HCT116 (cell line): ENCODE results near the gene C2CD3. TPM values are rescaled to one million over a fixed set of nuclear protein-coding genes. Genes with fewer than 3 reads are reported as not detected.

ENCODE experiments used
- ATAC-seq: fragments of 200-7000 bp; cut with Tn5 transposase; 2 replicates; pipeline ENCODE4 v1.9.1; 2020; ENCODE audit warnings: mild to moderate bottlenecking, moderate library complexity
- BruUV-seq: library from RNA; stranded (reverse); fragments of 400-500 nt; replicated peaks from 2 replicates; lab custom pipeline; 2021; lab: Mats Ljungman, UMichigan
- CTCF ChIA-PET: fragments of 300-600 bp; sonication (Branson Sonifier 250); formaldehyde crosslinking; loops from one replicate; lab custom pipeline; 2021; ENCODE audit warnings: antibody characterized with exemption; lab: Charles Lee
- POLR2A ChIA-PET: fragments of 300-600, 350-600 bp; sonication (Branson Sonifier 250); formaldehyde crosslinking; loops from one replicate; lab custom pipeline; 2021; ENCODE audit warnings: antibody characterized with exemption; lab: Charles Lee
- RAD21 ChIA-PET, 2 experiments: fragments of 300-600 bp; sonication (Branson Sonifier 250); formaldehyde crosslinking; loops; one replicate each; lab custom pipeline; 2023; ENCODE audit warnings: low total read pairs in 2 of 2; ENCODE audit not compliant: uncharacterized antibody in 2 of 2, unreplicated experiment in 2 of 2, low non-redundant PET in 1 of 2; lab: Charles Lee
- DNase-seq: peaks from one replicate; pipeline ENCODE4 v3.0.0-alpha.2; 2010; ENCODE audit warnings: low read depth, low spot score
- H2AFZ ChIP-seq: fragments of 200-600 bp; shearing (Covaris generic), sonication (generic); 2 replicates; pipeline ENCODE4 v1.6.1; 2017; ENCODE audit warnings: low read depth, mixed run types, mixed read lengths, antibody characterized with exemption, low read length; ENCODE audit not compliant: poor library complexity, severe bottlenecking
- H3K27ac ChIP-seq: 2 replicates; pipeline ENCODE4 v1.5.1; 2012; ENCODE audit warnings: low read depth, low read length
- H3K27me3 ChIP-seq: fragments of 200-600 bp; sonication (generic); 2 replicates; pipeline ENCODE4 v1.6.1; 2016; ENCODE audit warnings: mixed run types, low read length, mixed read lengths; ENCODE audit not compliant: insufficient read depth
- H3K36me3 ChIP-seq, 2 experiments: fragments of 200-500 bp in 1 of 2; fragments of 200-600 bp in 1 of 2; sonication (Bioruptor generic) in 1 of 2; sonication (generic) in 1 of 2; 2 replicates each; pipeline versions ENCODE4 v1.5.1 to v1.6.1; 2014 to 2016; ENCODE audit warnings: low read length in 2 of 2, inconsistent platforms in 1 of 2, mixed read lengths in 1 of 2, mixed run types in 1 of 2; ENCODE audit not compliant: insufficient read depth in 2 of 2, control insufficient read depth in 1 of 2
- H3K4me1 ChIP-seq, 2 experiments: fragments of 200-600 bp in 1 of 2; sonication (generic) in 1 of 2; 2 replicates each; pipeline versions ENCODE4 v1.5.1 to v1.6.1; 2012 to 2017; ENCODE audit warnings: low read length in 2 of 2, inconsistent platforms in 1 of 2, mild to moderate bottlenecking in 1 of 2, mixed read lengths in 1 of 2, mixed run types in 1 of 2, moderate library complexity in 1 of 2; ENCODE audit not compliant: insufficient read depth in 2 of 2, control insufficient read depth in 1 of 2
- H3K4me2 ChIP-seq: fragments of 200-600 bp; sonication (generic); 2 replicates; pipeline ENCODE4 v1.6.1; 2017; ENCODE audit warnings: mixed run types, low read length, mixed read lengths
- H3K4me3 ChIP-seq, 2 experiments: fragments of 200-600 bp in 1 of 2; sonication (generic) in 1 of 2; replicated peaks in 1 of 2; 2 replicates each; pipeline ENCODE4 v1.5.1; 2011 to 2016; ENCODE audit warnings: low read length in 2 of 2, control low read depth in 1 of 2, low read depth in 1 of 2, mild to moderate bottlenecking in 1 of 2, mixed read lengths in 1 of 2, mixed run types in 1 of 2
- H3K79me2 ChIP-seq: fragments of 200-600 bp; sonication (generic); 2 replicates; pipeline ENCODE4 v1.6.1; 2017; ENCODE audit warnings: mild to moderate bottlenecking, mixed run types, low read length, moderate library complexity, mixed read lengths; ENCODE audit not compliant: insufficient read depth
- H3K9ac ChIP-seq: fragments of 200-600 bp; sonication (generic); 2 replicates; pipeline ENCODE4 v1.6.1; 2016; ENCODE audit warnings: low read length, mixed read lengths
- H3K9me2 ChIP-seq: fragments of 200-600 bp; sonication (generic), shearing (Covaris generic); 2 replicates; pipeline ENCODE4 v1.6.1; 2017; ENCODE audit warnings: mixed run types, mild to moderate bottlenecking, moderate library complexity; ENCODE audit not compliant: insufficient read depth
- H3K9me3 ChIP-seq, 2 experiments: fragments of 200-500 bp in 1 of 2; fragments of 200-600 bp in 1 of 2; sonication (Bioruptor generic) in 1 of 2; sonication (generic) in 1 of 2; 2 replicates each; pipeline ENCODE4 v1.6.1; 2014 to 2017; ENCODE audit warnings: low read length in 2 of 2, mixed read lengths in 2 of 2, inconsistent platforms in 1 of 2, low read depth in 1 of 2, mild to moderate bottlenecking in 1 of 2, mixed run types in 1 of 2, moderate library complexity in 1 of 2; ENCODE audit not compliant: control insufficient read depth in 1 of 2, insufficient read depth in 1 of 2
- H4K20me1 ChIP-seq: fragments of 200-600 bp; sonication (generic), shearing (Covaris generic); 2 replicates; pipeline ENCODE4 v1.6.1; 2017; ENCODE audit warnings: mixed run types, mild to moderate bottlenecking, moderate library complexity; ENCODE audit not compliant: insufficient read depth
- CBX3 ChIP-seq: IDR thresholded peaks from 2 replicates; pipeline ENCODE4 v1.6.1; 2012; ENCODE audit warnings: low read depth
- EZH2phosphoT487 ChIP-seq: fragments of 200-600 bp; IDR thresholded peaks from 2 replicates; pipeline ENCODE4 v1.6.1; 2018; ENCODE audit warnings: antibody characterized with exemption, borderline replicate concordance
- FOSL1 ChIP-seq: IDR thresholded peaks from 2 replicates; pipeline ENCODE4 v1.6.1; 2012; ENCODE audit warnings: low read depth
- JUND ChIP-seq: IDR thresholded peaks from 2 replicates; pipeline ENCODE4 v1.6.1; 2012
- POLR2AphosphoS5 ChIP-seq: IDR thresholded peaks from 2 replicates; pipeline ENCODE4 v1.6.1; 2011; ENCODE audit warnings: mild to moderate bottlenecking, low read depth, low read length, moderate library complexity
- RAD21 ChIP-seq: IDR thresholded peaks from 2 replicates; pipeline ENCODE4 v1.6.1; 2012; ENCODE audit warnings: low read depth, mild to moderate bottlenecking
- SP1 ChIP-seq: IDR thresholded peaks from 2 replicates; pipeline ENCODE4 v1.6.1; 2012; ENCODE audit warnings: low read depth
- ZFX ChIP-seq: fragments of 450-650 bp; IDR thresholded peaks from 2 replicates; pipeline ENCODE4 v1.6.1; 2017
- intact Hi-C: fragments of 100-400 bp; cut with micrococcal nuclease; formaldehyde crosslinking; loops from 2 replicates; pipeline ENCODE4 v1.10.0; 2022
- total RNA-seq: library from RNA; stranded (reverse); gene quantifications from one replicate; pipeline ENCODE4 v1.2.1, GENCODE V29; 2021; ENCODE audit not compliant: unreplicated experiment
- TF ChIP-seq, protein P1 (sequence below), 3 experiments: fragments of 200-600 bp in 1 of 3; sonication (generic) in 1 of 3; IDR thresholded peaks in 2 of 3; conservative IDR thresholded peaks in 1 of 3; 2 replicates each; pipeline ENCODE4 v1.5.1; 2012 to 2017; ENCODE audit warnings: low read depth in 2 of 3, low read length in 2 of 3, antibody characterized with exemption in 1 of 3, borderline replicate concordance in 1 of 3, control low read depth in 1 of 3, mild to moderate bottlenecking in 1 of 3, mixed read lengths in 1 of 3, mixed run types in 1 of 3, moderate library complexity in 1 of 3; ENCODE audit not compliant: insufficient read depth in 1 of 3
- TF ChIP-seq, protein P2 (sequence below): IDR thresholded peaks from 2 replicates; pipeline ENCODE4 v1.6.1; 2012
- TF ChIP-seq, protein P3 (sequence below): IDR thresholded peaks from 2 replicates; pipeline ENCODE4 v1.6.1; 2012

C2CD3 gene
- total RNA-seq, 1 experiment from 2014 or later: 30.6 TPM

DNA sequence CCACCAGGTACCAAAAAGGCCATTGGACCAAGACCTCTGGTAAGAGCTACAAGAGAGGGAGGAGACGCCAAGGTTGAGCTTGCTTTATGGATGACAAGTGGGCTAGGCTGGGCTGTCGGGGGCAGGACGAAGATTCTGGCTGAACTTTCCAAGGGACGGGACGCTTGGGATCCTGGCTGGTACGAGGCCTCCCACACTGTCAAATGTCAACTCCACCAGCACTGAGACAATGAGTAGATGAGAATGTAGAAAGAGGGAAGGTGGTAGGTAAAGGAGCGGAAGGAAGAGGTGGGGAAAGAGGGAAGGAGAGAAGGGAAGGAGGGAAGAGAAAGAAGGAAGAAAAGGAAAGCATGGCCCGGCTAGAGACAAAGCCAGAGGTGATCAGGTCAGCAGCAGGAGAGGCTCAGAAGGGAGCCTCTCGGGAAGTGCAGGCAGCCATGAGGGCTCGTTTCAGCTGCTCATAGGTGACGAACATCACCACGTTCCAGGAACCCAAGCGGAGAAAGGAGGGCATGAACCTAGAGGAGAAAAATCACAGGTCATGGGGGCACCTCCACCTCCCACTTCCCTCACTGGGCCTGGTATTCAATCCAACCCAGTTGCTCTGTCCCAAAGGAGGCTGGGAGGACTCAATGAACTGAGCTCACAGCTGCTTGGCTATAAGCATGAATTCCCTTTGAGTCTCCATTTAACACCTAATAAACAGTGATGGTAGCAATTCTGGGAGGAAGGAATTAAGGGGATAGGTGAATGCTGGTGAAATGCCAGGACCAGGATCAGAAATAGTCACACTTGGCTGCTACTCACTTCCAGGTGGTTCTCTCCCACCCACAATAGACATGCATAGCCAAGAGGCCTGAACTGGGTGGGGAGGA lies 196.0 kb downstream of the C2CD3 start:
- Histone ChIP-seq H3K36me3 (peaks cover 0 to 2% of the 10 kb centered on the region in 2 experiments; a peak in 1 of 4 replicates), H3K4me2 (no peak overlapping the region), H3K27me3 (no peaks in the 10 kb centered on the region), H3K79me2 (no peaks in the 10 kb centered on the region), H3K27ac (no peak overlapping the region), H3K4me3 (no peak overlapping the region), H3K9me2 (no peaks in the 10 kb centered on the region), H3K9me3 (no peaks in the 10 kb centered on the region), H3K4me1 (peaks cover 4 to 6% of the 10 kb centered on the region in 2 experiments), H2AFZ (no peak overlapping the region), H4K20me1 (no peaks in the 10 kb centered on the region), H3K9ac (no peak overlapping the region)
- intact Hi-C loops: no loop called here
- CTCF ChIA-PET: no interaction called here
- POLR2A ChIA-PET: no interaction called here
- DNase-seq (no peak), ATAC-seq (no peak)
- TF ChIP-seq, protein P1, sequence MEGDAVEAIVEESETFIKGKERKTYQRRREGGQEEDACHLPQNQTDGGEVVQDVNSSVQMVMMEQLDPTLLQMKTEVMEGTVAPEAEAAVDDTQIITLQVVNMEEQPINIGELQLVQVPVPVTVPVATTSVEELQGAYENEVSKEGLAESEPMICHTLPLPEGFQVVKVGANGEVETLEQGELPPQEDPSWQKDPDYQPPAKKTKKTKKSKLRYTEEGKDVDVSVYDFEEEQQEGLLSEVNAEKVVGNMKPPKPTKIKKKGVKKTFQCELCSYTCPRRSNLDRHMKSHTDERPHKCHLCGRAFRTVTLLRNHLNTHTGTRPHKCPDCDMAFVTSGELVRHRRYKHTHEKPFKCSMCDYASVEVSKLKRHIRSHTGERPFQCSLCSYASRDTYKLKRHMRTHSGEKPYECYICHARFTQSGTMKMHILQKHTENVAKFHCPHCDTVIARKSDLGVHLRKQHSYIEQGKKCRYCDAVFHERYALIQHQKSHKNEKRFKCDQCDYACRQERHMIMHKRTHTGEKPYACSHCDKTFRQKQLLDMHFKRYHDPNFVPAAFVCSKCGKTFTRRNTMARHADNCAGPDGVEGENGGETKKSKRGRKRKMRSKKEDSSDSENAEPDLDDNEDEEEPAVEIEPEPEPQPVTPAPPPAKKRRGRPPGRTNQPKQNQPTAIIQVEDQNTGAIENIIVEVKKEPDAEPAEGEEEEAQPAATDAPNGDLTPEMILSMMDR (IDR thresholded peaks at IDR 0.05 in 2 of 3, conservative IDR thresholded peaks at IDR 0.05 in 1 of 3; ENCODE audit: borderline replicate concordance in 1 of 3, insufficient read depth in 1 of 3, low read depth in 2 of 3, low read length in 2 of 3): no peak
- TF ChIP-seq POLR2AphosphoS5 (no peak), SP1 (no peak), CBX3 (no peak), EZH2phosphoT487 (no peak), JUND (no peak), RAD21 (no peak), FOSL1 (no peak), ZFX (no peak)
- TF ChIP-seq, protein P2, sequence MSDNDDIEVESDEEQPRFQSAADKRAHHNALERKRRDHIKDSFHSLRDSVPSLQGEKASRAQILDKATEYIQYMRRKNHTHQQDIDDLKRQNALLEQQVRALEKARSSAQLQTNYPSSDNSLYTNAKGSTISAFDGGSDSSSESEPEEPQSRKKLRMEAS: no peak
- TF ChIP-seq, protein P3, sequence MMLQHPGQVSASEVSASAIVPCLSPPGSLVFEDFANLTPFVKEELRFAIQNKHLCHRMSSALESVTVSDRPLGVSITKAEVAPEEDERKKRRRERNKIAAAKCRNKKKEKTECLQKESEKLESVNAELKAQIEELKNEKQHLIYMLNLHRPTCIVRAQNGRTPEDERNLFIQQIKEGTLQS: no peak
- BruUV-seq: no TSS peak
- RAD21 ChIA-PET: no interaction called here
